Activated CD8-positive, alpha-beta T cell treated with anti-CD3 and anti-CD28 coated beads, Interleukin-2, amount 10 ng/mL, durations not matched to agents 7 days and 5 days (primary cell): ENCODE measurements around the gene THSD7A. TPM values are rescaled to one million over a fixed set of nuclear protein-coding genes. Genes with fewer than 3 reads are reported as not detected.

ENCODE experiments used
- ATAC-seq: fragments of 150-1000 bp; cut with Tn5 transposase; one replicate; pipeline ENCODE4 v1.10.0; 2021; ENCODE audit warnings: moderate library complexity
- CTCF ChIA-PET: fragments of 350-600 bp; sonication (Branson Sonifier 250); formaldehyde crosslinking; loops from one replicate; lab custom pipeline; 2021; ENCODE audit warnings: antibody characterized with exemption; lab: Charles Lee
- POLR2A ChIA-PET: fragments of 350-600 bp; sonication (Branson Sonifier 250); formaldehyde crosslinking; loops from one replicate; lab custom pipeline; 2021; ENCODE audit warnings: antibody characterized with exemption; lab: Charles Lee
- DNase-seq: peaks from one replicate; pipeline ENCODE4 v3.0.0-alpha.2; 2020
- H3K27ac Mint-ChIP-seq: one replicate; pipeline ENCODE4 v1.8.0; 2021; ENCODE audit warnings: mild to moderate bottlenecking, mixed read lengths
- H3K27me3 Mint-ChIP-seq: one replicate; pipeline ENCODE4 v1.8.0; 2021; ENCODE audit warnings: low read depth, mixed read lengths
- H3K36me3 Mint-ChIP-seq: one replicate; pipeline ENCODE4 v1.8.0; 2021; ENCODE audit warnings: low read depth, mixed read lengths
- H3K4me1 Mint-ChIP-seq: one replicate; pipeline ENCODE4 v1.8.0; 2021; ENCODE audit warnings: low read depth, mixed read lengths
- H3K4me3 Mint-ChIP-seq: one replicate; pipeline ENCODE4 v1.8.0; 2021; ENCODE audit warnings: mild to moderate bottlenecking, mixed read lengths
- H3K9me3 Mint-ChIP-seq: one replicate; pipeline ENCODE4 v1.8.0; 2022; ENCODE audit warnings: mixed read lengths; ENCODE audit not compliant: insufficient read depth
- total RNA-seq, 2 experiments: library from RNA; stranded (reverse); gene quantifications; one replicate each; pipeline ENCODE4 v1.2.3, GENCODE V29; 2021

THSD7A gene, protein sequence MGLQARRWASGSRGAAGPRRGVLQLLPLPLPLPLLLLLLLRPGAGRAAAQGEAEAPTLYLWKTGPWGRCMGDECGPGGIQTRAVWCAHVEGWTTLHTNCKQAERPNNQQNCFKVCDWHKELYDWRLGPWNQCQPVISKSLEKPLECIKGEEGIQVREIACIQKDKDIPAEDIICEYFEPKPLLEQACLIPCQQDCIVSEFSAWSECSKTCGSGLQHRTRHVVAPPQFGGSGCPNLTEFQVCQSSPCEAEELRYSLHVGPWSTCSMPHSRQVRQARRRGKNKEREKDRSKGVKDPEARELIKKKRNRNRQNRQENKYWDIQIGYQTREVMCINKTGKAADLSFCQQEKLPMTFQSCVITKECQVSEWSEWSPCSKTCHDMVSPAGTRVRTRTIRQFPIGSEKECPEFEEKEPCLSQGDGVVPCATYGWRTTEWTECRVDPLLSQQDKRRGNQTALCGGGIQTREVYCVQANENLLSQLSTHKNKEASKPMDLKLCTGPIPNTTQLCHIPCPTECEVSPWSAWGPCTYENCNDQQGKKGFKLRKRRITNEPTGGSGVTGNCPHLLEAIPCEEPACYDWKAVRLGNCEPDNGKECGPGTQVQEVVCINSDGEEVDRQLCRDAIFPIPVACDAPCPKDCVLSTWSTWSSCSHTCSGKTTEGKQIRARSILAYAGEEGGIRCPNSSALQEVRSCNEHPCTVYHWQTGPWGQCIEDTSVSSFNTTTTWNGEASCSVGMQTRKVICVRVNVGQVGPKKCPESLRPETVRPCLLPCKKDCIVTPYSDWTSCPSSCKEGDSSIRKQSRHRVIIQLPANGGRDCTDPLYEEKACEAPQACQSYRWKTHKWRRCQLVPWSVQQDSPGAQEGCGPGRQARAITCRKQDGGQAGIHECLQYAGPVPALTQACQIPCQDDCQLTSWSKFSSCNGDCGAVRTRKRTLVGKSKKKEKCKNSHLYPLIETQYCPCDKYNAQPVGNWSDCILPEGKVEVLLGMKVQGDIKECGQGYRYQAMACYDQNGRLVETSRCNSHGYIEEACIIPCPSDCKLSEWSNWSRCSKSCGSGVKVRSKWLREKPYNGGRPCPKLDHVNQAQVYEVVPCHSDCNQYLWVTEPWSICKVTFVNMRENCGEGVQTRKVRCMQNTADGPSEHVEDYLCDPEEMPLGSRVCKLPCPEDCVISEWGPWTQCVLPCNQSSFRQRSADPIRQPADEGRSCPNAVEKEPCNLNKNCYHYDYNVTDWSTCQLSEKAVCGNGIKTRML (N-terminal part only)
- not detected for total RNA-seq

DNA sequence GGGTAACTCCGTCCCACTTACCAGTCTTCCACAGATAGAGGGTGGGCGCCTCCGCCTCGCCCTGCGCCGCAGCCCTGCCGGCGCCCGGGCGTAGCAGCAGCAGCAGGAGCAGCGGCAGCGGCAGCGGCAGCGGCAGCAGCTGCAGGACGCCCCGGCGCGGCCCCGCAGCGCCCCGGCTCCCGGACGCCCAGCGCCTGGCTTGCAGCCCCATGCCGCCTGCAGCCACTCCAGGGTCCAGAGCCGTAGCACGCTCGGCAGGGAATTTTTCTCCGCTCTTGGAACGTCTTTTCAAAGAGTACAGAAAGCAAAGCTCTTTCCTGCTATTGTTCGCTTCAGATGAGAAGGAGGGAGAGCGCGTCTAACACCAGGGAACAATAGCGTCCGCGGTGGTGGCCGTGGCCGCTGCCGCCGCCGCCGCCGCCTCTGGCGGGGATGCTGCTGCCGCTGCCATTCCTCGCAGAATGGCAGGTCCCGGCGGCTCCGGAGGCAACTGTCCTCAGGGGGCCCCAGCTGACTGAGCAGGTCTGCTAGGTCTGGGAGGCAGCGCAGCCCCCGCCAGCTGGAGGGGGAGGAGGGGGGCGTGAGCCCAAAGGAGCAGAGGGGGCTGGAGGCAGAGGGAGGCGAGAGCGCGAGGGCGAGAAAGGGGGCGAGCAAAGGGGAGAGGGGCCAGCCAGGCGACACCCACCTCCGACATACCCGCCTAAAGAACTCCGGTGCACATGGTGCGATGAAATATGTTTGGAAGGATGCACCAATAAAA lies at the start of gene THSD7A:
Gene THSD7A (minus strand): TSS at position 463 of the 760 bp plus-strand sequence. CDS start 252 bp downstream, at position 211.
- no peak for DNase-seq
- ChIA-PET POLR2A (no interaction called here), CTCF (interaction anchor here (1.4 kb wide), 1 partner anchor 14 kb away, joined by 3 read pairs; no protein-coding TSS in a partner anchor)
- ATAC-seq, result peak; percentile 68
- H3K9me3 Mint-ChIP-seq, result no peaks in the 10 kb centered on the region
- H3K27me3 Mint-ChIP-seq, result peaks cover 28% of the 10 kb centered on the region
- H3K36me3 Mint-ChIP-seq, result no peaks in the 10 kb centered on the region
- H3K4me1 Mint-ChIP-seq, result no peaks in the 10 kb centered on the region
- H3K4me3 Mint-ChIP-seq, result no peak within 1 kb of the TSS
- no peak within 1 kb of the TSS for H3K27ac Mint-ChIP-seq

DNA sequence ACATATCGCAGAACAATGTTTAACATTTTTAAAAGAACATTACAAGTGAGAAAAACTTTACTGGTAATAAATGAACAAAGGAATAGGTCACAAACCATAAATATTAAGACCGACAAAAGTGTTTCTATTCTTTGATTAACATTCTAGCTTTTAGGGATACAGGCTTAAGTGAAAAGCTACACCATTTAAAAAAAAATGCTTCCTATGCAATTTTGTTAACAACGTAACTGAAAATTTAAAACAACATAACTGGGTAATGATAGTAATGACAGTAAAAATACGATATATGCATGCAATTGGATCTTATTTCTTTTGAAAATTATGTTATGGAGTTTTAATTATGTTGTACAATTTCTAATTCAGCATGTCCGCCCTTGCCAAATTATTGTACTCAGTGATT lies 49.7 kb upstream of the THSD7A start:
- ChIA-PET POLR2A (no interaction called here), CTCF (no interaction called here)
- no peak overlapping the region for H3K27ac Mint-ChIP-seq
- no peaks in the 10 kb centered on the region for H3K4me1 Mint-ChIP-seq
- no peaks in the 10 kb centered on the region for H3K9me3 Mint-ChIP-seq
- ATAC-seq (no peak), DNase-seq (no peak)
- no peak overlapping the region for H3K4me3 Mint-ChIP-seq
- no peaks in the 10 kb centered on the region for H3K36me3 Mint-ChIP-seq
- no peaks in the 10 kb centered on the region for H3K27me3 Mint-ChIP-seq

DNA sequence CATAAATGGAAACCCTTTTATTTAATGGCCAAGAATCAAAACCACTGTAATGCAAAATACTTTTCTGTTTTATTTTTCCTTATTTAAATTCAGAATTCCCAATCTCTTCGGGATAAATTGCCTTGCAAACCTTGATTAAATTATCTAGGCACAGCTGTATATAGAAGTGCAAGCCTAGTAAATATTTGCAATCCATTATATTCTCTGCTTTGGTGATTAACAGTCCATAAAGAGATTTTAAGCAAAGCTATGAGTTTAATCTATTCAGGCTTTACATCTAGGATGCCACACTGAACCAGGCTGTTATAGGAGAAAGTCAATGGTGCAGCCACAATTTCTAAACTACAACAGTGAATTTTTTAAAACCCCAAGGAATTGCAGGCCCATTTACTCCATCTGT lies 43.6 kb upstream of the THSD7A start:
- no peak for DNase-seq
- ChIA-PET CTCF (no interaction called here), POLR2A (no interaction called here)
- H3K9me3 Mint-ChIP-seq, result no peaks in the 10 kb centered on the region
- H3K4me3 Mint-ChIP-seq, result no peak overlapping the region
- H3K36me3 Mint-ChIP-seq, result no peaks in the 10 kb centered on the region
- no peak for ATAC-seq
- no peak overlapping the region for H3K27ac Mint-ChIP-seq
- no peaks in the 10 kb centered on the region for H3K27me3 Mint-ChIP-seq
- H3K4me1 Mint-ChIP-seq, result peaks cover 3% of the 10 kb centered on the region

DNA sequence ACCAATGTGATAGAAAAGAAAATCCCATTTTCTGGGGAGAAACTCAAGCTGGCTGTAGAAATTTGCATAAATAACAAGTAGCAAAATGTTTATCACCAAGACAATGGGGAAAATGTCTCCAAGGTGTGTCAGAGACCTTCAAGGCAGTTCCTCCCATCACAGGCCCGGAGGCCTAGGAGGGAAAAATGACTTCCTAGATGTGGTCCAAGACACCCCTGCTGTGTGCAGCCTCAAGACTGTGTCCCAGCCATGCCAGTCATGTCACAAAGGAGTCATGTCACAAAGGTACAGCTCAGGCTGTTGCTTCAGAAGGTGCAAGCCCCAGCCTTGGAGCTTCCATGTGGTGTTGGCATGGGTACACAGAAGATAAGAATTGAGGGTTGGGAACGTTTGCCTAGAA lies 33.7 kb upstream of the THSD7A start:
- H3K36me3 Mint-ChIP-seq, result no peaks in the 10 kb centered on the region
- H3K27ac Mint-ChIP-seq, result no peak overlapping the region
- ChIA-PET POLR2A (no interaction called here), CTCF (no interaction called here)
- ATAC-seq, result no peak
- peaks cover 13% of the 10 kb centered on the region for H3K9me3 Mint-ChIP-seq
- no peak overlapping the region for H3K4me3 Mint-ChIP-seq
- H3K4me1 Mint-ChIP-seq, result no peaks in the 10 kb centered on the region
- H3K27me3 Mint-ChIP-seq, result no peaks in the 10 kb centered on the region
- DNase-seq, result no peak

DNA sequence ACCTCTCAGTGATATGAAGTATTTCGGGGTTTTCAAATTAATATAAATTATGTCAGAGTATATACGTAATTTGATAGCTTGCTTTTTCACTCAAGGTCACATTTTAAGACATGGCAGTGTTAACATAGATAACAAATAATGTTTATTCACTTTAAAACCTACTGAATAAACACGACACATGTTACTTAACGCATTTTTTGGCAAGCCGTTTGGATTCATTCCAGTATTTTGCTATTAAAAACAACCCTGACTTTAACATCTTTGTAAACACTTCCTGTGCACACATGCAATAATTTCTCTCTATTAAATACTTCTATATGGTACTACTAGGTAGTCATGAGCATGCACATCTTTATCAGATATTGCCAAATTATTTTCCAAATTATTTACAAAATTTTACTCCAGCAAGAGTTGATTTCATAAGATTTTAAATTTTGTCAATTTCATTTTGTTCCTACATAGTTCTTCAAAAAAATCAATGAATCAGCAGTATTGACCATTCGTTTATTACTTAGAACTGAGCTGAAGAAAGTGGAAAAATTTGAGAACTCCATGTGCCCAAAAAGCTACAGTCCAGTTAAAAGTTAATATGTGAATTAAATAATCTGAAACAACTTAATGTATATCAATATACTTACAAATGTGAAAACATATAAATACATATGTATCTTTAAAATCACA lies 26.8 kb upstream of the THSD7A start:
- DNase-seq, result no peak
- ATAC-seq, result no peak
- H3K4me1 Mint-ChIP-seq, result no peaks in the 10 kb centered on the region
- H3K4me3 Mint-ChIP-seq, result no peak overlapping the region
- H3K27me3 Mint-ChIP-seq, result no peaks in the 10 kb centered on the region
- POLR2A ChIA-PET, result no interaction called here
- CTCF ChIA-PET, result no interaction called here
- H3K27ac Mint-ChIP-seq, result no peak overlapping the region
- H3K36me3 Mint-ChIP-seq, result no peaks in the 10 kb centered on the region
- no peaks in the 10 kb centered on the region for H3K9me3 Mint-ChIP-seq

DNA sequence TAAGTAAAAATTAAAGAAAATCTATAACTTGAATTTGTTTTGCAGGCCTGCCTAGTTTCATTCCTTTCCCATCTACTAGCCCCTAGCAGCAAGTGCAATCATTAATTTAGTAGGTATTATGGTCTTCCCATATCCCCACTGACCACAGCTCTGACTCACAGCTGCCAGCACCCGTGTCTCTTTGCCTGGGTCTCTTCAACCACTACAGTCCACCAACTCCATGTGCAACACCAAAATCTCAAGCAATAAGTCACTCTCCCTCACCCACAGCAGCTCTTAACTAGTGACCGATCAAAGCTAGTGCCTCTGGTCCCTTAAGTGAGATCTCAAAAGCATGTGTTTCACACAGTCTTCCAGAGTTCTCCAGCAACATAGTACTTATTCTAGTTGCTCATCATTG lies 26.0 kb upstream of the THSD7A start:
- ATAC-seq (no peak), DNase-seq (no peak)
- POLR2A ChIA-PET, result no interaction called here
- Mint-ChIP-seq H3K27me3 (no peaks in the 10 kb centered on the region), H3K27ac (no peak overlapping the region), H3K4me3 (no peak overlapping the region), H3K36me3 (no peaks in the 10 kb centered on the region), H3K4me1 (no peaks in the 10 kb centered on the region), H3K9me3 (no peaks in the 10 kb centered on the region)
- CTCF ChIA-PET, result interaction anchor here (0.6 kb wide), 1 partner anchor 428 kb away, joined by 4 read pairs; no protein-coding TSS in a partner anchor

DNA sequence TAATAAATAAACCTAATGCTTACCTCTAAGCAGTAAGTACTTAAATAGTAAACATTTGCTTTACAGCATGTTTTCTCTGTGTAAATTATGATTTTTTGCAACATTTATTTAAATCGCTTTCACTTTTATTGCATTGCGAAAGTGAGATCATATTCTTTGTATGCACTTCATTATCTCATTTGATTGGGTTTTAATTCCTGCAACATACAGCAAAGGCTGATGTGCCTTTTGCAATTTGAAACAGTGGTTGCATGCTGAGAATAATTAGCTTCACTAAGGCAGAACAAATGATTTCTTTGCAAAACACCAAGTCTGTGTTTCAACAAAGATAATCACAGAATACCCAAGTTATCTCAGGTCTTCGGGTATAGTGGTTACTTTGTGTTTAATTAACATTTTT lies 16.3 kb upstream of the THSD7A start:
- H3K4me1 Mint-ChIP-seq, result no peaks in the 10 kb centered on the region
- no peaks in the 10 kb centered on the region for H3K9me3 Mint-ChIP-seq
- DNase-seq (no peak), ATAC-seq (no peak)
- H3K27ac Mint-ChIP-seq, result no peak overlapping the region
- H3K27me3 Mint-ChIP-seq, result no peaks in the 10 kb centered on the region
- ChIA-PET CTCF (no interaction called here), POLR2A (no interaction called here)
- H3K36me3 Mint-ChIP-seq, result no peaks in the 10 kb centered on the region
- H3K4me3 Mint-ChIP-seq, result no peak overlapping the region

DNA sequence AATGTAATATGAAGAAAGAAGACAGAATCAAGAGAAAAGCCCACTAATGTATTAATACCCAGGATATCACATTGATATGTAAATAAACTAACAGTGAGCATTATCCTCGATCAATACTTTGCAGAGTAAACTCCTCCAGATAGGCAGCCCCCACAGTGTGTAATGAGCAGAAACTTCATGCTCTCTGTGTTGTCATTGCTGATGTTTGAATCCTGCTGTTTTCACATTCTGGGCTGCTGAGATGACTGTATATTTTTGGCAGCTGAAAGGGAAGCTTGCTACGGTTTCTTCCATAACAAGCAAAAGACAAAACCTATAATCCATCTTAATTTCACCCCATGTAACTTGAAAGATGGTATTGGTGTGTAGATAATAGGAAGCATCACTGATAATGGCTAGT lies 15.3 kb upstream of the THSD7A start:
- DNase-seq (no peak), ATAC-seq (no peak)
- no peak overlapping the region for H3K27ac Mint-ChIP-seq
- H3K4me3 Mint-ChIP-seq, result no peak overlapping the region
- H3K36me3 Mint-ChIP-seq, result no peaks in the 10 kb centered on the region
- no peaks in the 10 kb centered on the region for H3K27me3 Mint-ChIP-seq
- ChIA-PET CTCF (interaction anchor here (1.3 kb wide), 1 partner anchor 20 kb away, joined by 4 read pairs; no protein-coding TSS in a partner anchor), POLR2A (no interaction called here)
- H3K9me3 Mint-ChIP-seq, result no peaks in the 10 kb centered on the region
- no peaks in the 10 kb centered on the region for H3K4me1 Mint-ChIP-seq

DNA sequence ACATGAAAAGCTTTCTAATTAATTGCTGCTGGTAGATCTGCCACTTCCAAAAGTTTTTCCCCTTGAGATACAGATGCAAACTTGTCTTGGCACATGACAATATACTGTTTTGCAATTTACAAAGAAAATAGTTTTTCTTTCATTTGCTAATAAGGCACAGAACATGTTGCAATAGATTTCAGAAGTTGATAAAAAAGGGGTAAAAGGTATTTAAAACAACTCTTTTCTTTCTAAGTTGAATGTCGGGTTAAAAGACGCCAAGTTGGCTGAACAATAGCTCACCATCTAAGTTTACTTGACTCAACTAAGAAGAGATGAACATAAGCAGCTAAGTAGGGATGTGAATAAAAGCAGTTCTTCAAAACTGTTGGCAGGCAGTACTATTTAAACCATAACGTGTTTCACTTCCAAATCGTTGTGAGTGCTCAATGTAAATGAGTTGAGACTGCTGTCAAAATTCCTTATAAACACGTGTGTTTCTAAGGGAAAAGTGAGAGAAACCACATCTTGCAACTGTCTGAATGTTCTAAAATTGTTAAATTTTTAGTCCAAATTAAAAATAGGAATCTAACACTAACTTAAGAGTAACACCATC lies 14.5 kb upstream of the THSD7A start:
- Mint-ChIP-seq H3K4me1 (no peaks in the 10 kb centered on the region), H3K27ac (no peak overlapping the region), H3K9me3 (no peaks in the 10 kb centered on the region), H3K36me3 (no peaks in the 10 kb centered on the region), H3K27me3 (no peaks in the 10 kb centered on the region), H3K4me3 (no peak overlapping the region)
- ChIA-PET CTCF (interaction anchor here (1.3 kb wide), 1 partner anchor 19 kb away, joined by 4 read pairs; no protein-coding TSS in a partner anchor), POLR2A (no interaction called here)
- no peak for DNase-seq
- no peak for ATAC-seq

DNA sequence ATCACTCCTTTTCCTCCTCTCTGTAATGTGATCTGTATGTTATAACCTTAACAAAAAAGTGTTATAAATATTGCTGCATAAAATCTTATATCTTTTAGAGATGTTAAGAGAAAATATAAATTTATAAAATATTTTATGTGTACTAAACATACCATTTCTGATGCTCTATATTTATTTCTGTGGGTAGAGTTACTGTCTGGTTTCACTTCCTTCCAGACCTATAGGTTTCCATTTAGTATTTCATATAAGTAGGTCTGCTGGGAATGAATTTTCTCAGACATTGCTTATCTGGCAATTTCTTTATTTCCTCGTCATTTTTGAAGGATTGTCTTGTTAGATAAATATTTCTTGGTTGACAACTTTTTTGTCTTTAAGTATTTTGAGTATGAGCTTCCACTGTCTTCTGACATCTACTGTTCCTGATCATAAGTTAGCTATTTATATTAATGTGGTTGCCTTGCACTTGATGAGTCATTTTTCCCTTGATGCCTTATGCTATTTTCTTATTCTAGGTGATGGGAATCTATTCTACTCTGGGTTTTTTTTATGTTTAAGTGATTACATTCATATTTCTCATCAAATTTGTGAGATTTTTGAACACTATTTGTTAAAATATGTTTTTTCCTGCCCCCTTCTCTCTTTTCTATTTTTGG lies 11.2 kb upstream of the THSD7A start:
- H3K27ac Mint-ChIP-seq, result no peak overlapping the region
- H3K9me3 Mint-ChIP-seq, result no peaks in the 10 kb centered on the region
- ChIA-PET CTCF (no interaction called here), POLR2A (no interaction called here)
- H3K36me3 Mint-ChIP-seq, result no peaks in the 10 kb centered on the region
- H3K27me3 Mint-ChIP-seq, result no peaks in the 10 kb centered on the region
- ATAC-seq (no peak), DNase-seq (no peak)
- H3K4me3 Mint-ChIP-seq, result no peak overlapping the region
- H3K4me1 Mint-ChIP-seq, result no peaks in the 10 kb centered on the region
